Adrenal gland (tissue), 12 donors: ENCODE data around the gene DHODH. TPM values are rescaled to one million over a fixed set of nuclear protein-coding genes. Genes with fewer than 3 reads are reported as not detected.
"Not testable (repeated sequence)": the region's sequence is repeated elsewhere in the genome, so short reads cannot be mapped to it uniquely, and the experiment has no call there.

Source experiments
- DNase-seq, 7 donors: peaks; one replicate each; pipeline ENCODE4 v3.0.0-alpha.2; 2019 to 2020
- H3K27ac ChIP-seq, 5 donors: fragments of 200-600 bp; sonication (generic) in 4 of 5; 1 replicate in 3 of 5; 2 replicates in 2 of 5; pipeline versions ENCODE4 v1.5.1 to v1.8.0; 2016 to 2020; ENCODE audit warnings: mild to moderate bottlenecking in 1 of 5
- H3K27me3 ChIP-seq: fragments of 200-600 bp; 2 replicates; pipeline ENCODE4 v1.8.0; 2021
- H3K36me3 ChIP-seq, 2 donors: fragments of 200-600 bp; replicated peaks in 1 of 2; 1 replicate in 1 of 2; 2 replicates in 1 of 2; pipeline versions ENCODE4 v1.5.1 to v1.8.0; 2018 to 2022
- H3K4me1 ChIP-seq, 2 donors: fragments of 200-600 bp; replicated peaks in 1 of 2; 1 replicate in 1 of 2; 2 replicates in 1 of 2; pipeline versions ENCODE4 v1.5.1 to v1.8.0; 2018 to 2021
- H3K4me3 ChIP-seq, 4 donors: fragments of 200-600 bp; sonication (generic) in 3 of 4; one replicate each; pipeline ENCODE4 v1.5.1; 2016 to 2018
- H3K9me3 ChIP-seq, 3 donors: fragments of 200-600 bp; sonication (generic) in 1 of 3; replicated peaks in 1 of 3; 1 replicate in 2 of 3; 2 replicates in 1 of 3; pipeline versions ENCODE4 v1.5.1 to v1.8.0; 2016 to 2021
- CTCF ChIP-seq, 6 experiments: fragments of 450-650 bp in 4 of 6; fragments of 200-600 bp in 2 of 6; sonication (generic) in 1 of 6; IDR thresholded peaks; 1 replicate in 5 of 6; 2 replicates in 1 of 6; pipeline versions ENCODE4 v1.5.1 to v1.8.0; 2016 to 2021; ENCODE audit warnings: antibody characterized with exemption in 6 of 6, mild to moderate bottlenecking in 2 of 6, moderate library complexity in 1 of 6
- POLR2A ChIP-seq, 2 donors: fragments of 450-650 bp; IDR thresholded peaks; one replicate each; pipeline ENCODE4 v1.6.1; 2017; ENCODE audit warnings: antibody characterized with exemption in 2 of 2, mild to moderate bottlenecking in 2 of 2, moderate library complexity in 1 of 2
- WGBS, 4 donors: extraction: QIAGEN DNeasy Blood & Tissue Kit in 2 of 4; methylation state at CpG; one replicate each; pipeline versions ENCODE4 v1.1.5 to v1.1.7; 2013 to 2017; 5-methylcytosine and 5-hydroxymethylcytosine counted together
- intact Hi-C, 2 donors: fragments of 100-400 bp; cut with DNase I; formaldehyde crosslinking; loops; one replicate each; pipeline versions ENCODE4 v1.14.1 to v1.15.0; 2022 to 2023
- polyA plus RNA-seq, 3 donors: library from polyadenylated mRNA; stranded (reverse); fragments of 200-250 nt in 2 of 3; fragments of 350-450 nt in 1 of 3; fragmentation: Illumina TruSeq in 1 of 3; extraction: RNeasy Lipid Tissue Mini Kit (QIAGEN cat#74804) in 1 of 3; gene quantifications; one replicate each; pipeline ENCODE4 v1.2.3, GENCODE V29; 2013 to 2014
- total RNA-seq, 9 donors: library from RNA; depleted of rRNA in 4 of 9; stranded (reverse); fragments of >200 nt in 4 of 9; fragments of 120-200 nt in 1 of 9; fragmentation: NEBNext Ultra II Directional in 1 of 9; extraction: Animal tissue kit (Norgen Biotek cat#: 25700) in 1 of 9; gene quantifications; one replicate each; pipeline versions ENCODE4 v1.1.0 to v1.2.4, GENCODE V29; 2013 to 2023
- donor health status: healthy with polysubstance abuse.
- donor health status: Bipolar disorder and iron deficiency.
- donor health status: DM: yes; HTN: yes; CAD: no.
- donor health status: DM: no; HTN: no; CAD: no.
- donor health status: DM: no; HTN: no; CAD: no.
- donor health status: DM: yes; HTN: yes; CAD: no.

Gene DHODH
- total and polyA plus RNA-seq, 12 donors = 1.9 to 11.3 (median 7.9) TPM

DNA sequence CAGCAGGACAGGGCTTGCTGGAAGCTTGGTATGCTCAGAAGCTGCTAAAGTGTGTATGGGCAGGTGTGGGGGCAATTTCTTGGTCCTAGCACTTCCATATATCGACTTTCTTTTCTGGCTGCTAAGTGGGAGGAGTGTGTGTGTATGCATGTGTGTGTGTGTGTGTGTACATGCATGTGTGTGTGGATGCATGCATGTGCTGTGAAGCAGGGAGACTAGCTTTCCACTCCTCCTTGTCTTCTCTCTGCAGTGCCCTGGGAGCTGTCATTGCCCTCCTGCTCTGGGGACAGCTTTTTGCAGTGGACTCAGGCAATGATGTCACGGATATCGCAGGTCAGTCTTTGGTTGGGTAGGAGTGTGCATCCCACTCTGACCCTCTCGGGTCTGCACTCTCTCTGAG, 47.4 kb downstream of the DHODH start:
- Histone ChIP-seq H3K4me1 (no peaks in the 10 kb centered on the region), H3K27me3 (no peaks in the 10 kb centered on the region), H3K9me3 (no peaks in the 10 kb centered on the region), H3K4me3 (no peak overlapping the region), H3K27ac (no peak overlapping the region), H3K36me3 (no peaks in the 10 kb centered on the region)
- intact Hi-C loops = no loop called here
- TF ChIP-seq CTCF (IDR thresholded peaks at IDR 0.05) (no peak), POLR2A (IDR thresholded peaks at IDR 0.05) (no peak)
- no peak for DNase-seq
- WGBS, 4 donors = 79 to 95% (median 81%) methylated on average over 4 of the region's 4 CpGs

GRCh38 chr16:72057313-72057712, 48.8 kb downstream of the DHODH start:
- DNase-seq, H3K4me3 ChIP-seq, H3K4me1 ChIP-seq, H3K27ac ChIP-seq, H3K27me3 ChIP-seq, intact Hi-C loops, H3K9me3 ChIP-seq, H3K36me3 ChIP-seq: not testable (repeated sequence)
- WGBS, 4 donors = 60 to 75% methylated on average over 1 to 2 of the region's 6 CpGs; no CpG with 5 or more reads in 2 of the 4 donors

- H3K4me3 ChIP-seq, H3K4me1 ChIP-seq, H3K36me3 ChIP-seq, H3K9me3 ChIP-seq, H3K27ac ChIP-seq, DNase-seq, intact Hi-C loops, H3K27me3 ChIP-seq: not testable (repeated sequence)
- WGBS, 4 donors = 80 to 87% (median 84%) methylated on average over 5 to 7 of the region's 7 CpGs
Observed at GRCh38 chr16:72059060-72059459, 50.5 kb downstream of the DHODH start.

DNA sequence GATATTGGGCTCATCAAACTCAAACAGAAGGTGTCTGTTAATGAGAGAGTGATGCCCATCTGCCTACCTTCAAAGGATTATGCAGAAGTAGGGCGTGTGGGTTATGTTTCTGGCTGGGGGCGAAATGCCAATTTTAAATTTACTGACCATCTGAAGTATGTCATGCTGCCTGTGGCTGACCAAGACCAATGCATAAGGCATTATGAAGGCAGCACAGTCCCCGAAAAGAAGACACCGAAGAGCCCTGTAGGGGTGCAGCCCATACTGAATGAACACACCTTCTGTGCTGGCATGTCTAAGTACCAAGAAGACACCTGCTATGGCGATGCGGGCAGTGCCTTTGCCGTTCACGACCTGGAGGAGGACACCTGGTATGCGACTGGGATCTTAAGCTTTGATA, 51.9 kb downstream of the DHODH start:
- H3K27ac ChIP-seq = no peak overlapping the region
- H3K36me3 ChIP-seq = no peaks in the 10 kb centered on the region
- no peak overlapping the region for H3K4me3 ChIP-seq
- H3K4me1 ChIP-seq = no peaks in the 10 kb centered on the region
- TF ChIP-seq POLR2A (IDR thresholded peaks at IDR 0.05) (no peak), CTCF (IDR thresholded peaks at IDR 0.05) (no peak)
- no peak for DNase-seq
- WGBS, 4 donors = 90 to 94% (median 91%) methylated on average over 5 to 9 of the region's 9 CpGs
- no peaks in the 10 kb centered on the region for H3K27me3 ChIP-seq
- intact Hi-C loops = no loop called here
- H3K9me3 ChIP-seq = no peaks in the 10 kb centered on the region

DNA sequence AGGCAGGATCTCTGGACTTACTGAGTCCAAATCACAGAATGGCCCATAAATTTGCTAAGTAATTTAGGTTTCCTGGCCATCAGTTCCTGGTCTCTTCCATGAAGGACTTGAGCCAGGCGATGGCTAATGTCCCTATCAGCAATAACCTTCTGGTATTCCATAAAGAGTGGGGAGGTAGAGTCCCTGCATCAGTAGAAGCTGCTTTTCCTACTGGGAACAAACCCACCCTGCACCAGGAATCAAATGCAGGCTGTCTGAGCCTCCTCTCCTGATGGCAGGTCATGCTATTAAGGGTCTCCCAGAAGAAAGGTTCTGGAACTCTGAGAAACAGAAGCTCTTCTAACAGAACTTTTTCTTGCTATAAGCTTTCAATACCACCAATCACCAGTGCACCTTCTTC, 53.0 kb downstream of the DHODH start:
- no peaks in the 10 kb centered on the region for H3K36me3 ChIP-seq
- H3K4me3 ChIP-seq = no peak overlapping the region
- DNase-seq = no peak
- 89 to 100% (median 97%) methylated on average over 1 of the region's 1 CpG for WGBS, 4 donors
- H3K27ac ChIP-seq = no peak overlapping the region
- no peaks in the 10 kb centered on the region for H3K27me3 ChIP-seq
- TF ChIP-seq POLR2A (IDR thresholded peaks at IDR 0.05) = no peak
- no peak for TF ChIP-seq CTCF (IDR thresholded peaks at IDR 0.05)
- no peaks in the 10 kb centered on the region for H3K4me1 ChIP-seq
- intact Hi-C loops = no loop called here
- no peaks in the 10 kb centered on the region for H3K9me3 ChIP-seq
